Neuronal stem cell (in vitro differentiated cells): Measurements from ENCODE around the gene BNIP3. TPM values are rescaled to one million over a fixed set of nuclear protein-coding genes. Genes with fewer than 3 reads are reported as not detected.

Source experiments
- DNase-seq: peaks from one replicate; pipeline ENCODE4 v3.0.0-alpha.2; 2013; ENCODE audit warnings: low spot score
- H2AFZ ChIP-seq: one replicate; pipeline ENCODE4 v1.6.1; 2013; ENCODE audit warnings: mild to moderate bottlenecking, low read length, inconsistent platforms
- H2AK5ac ChIP-seq: 2 replicates; pipeline ENCODE4 v1.6.1; 2013; ENCODE audit warnings: low read depth, mild to moderate bottlenecking, inconsistent platforms, low read length, moderate library complexity, mixed read lengths
- H2BK120ac ChIP-seq: 2 replicates; pipeline ENCODE4 v1.6.1; 2013; ENCODE audit warnings: low read depth, mild to moderate bottlenecking, inconsistent platforms, low read length, moderate library complexity, mixed read lengths
- H2BK12ac ChIP-seq: one replicate; pipeline ENCODE4 v1.6.1; 2013; ENCODE audit warnings: low read length, inconsistent platforms
- H2BK15ac ChIP-seq: 2 replicates; pipeline ENCODE4 v1.6.1; 2013; ENCODE audit warnings: mild to moderate bottlenecking, low read length, inconsistent platforms, mixed read lengths
- H2BK5ac ChIP-seq: one replicate; pipeline ENCODE4 v1.6.1; 2013; ENCODE audit warnings: inconsistent platforms, mild to moderate bottlenecking, low read length, moderate library complexity
- H3K14ac ChIP-seq: one replicate; pipeline ENCODE4 v1.6.1; 2013; ENCODE audit warnings: low read length, inconsistent platforms
- H3K18ac ChIP-seq: 2 replicates; pipeline ENCODE4 v1.6.1; 2013; ENCODE audit warnings: low read length, inconsistent platforms
- H3K23ac ChIP-seq: 2 replicates; pipeline ENCODE4 v1.6.1; 2013; ENCODE audit warnings: low read depth, mild to moderate bottlenecking, mixed read lengths, low read length, inconsistent platforms; ENCODE audit not compliant: poor library complexity
- H3K27ac ChIP-seq: replicated peaks from 3 replicates; pipeline ENCODE4 v1.5.1; 2013; ENCODE audit warnings: low read length, inconsistent platforms
- H3K27me3 ChIP-seq, 3 experiments: 2 replicates each; pipeline ENCODE4 v1.6.1; 2013; ENCODE audit warnings: low read length in 3 of 3, mild to moderate bottlenecking in 2 of 3, inconsistent platforms in 1 of 3, low read depth in 1 of 3, mixed read lengths in 1 of 3, moderate library complexity in 1 of 3; ENCODE audit not compliant: control insufficient read depth in 3 of 3, insufficient read depth in 3 of 3
- H3K36me3 ChIP-seq, 2 donors: replicated peaks in 1 of 2; 2 replicates each; pipeline ENCODE4 v1.6.1; 2013; ENCODE audit warnings: low read length in 2 of 2; ENCODE audit not compliant: control insufficient read depth in 2 of 2, insufficient read depth in 2 of 2
- H3K4ac ChIP-seq: 2 replicates; pipeline ENCODE4 v1.6.1; 2013; ENCODE audit warnings: inconsistent platforms, mild to moderate bottlenecking, low read length, moderate library complexity
- H3K4me1 ChIP-seq, 2 donors: 1 replicate in 1 of 2; 2 replicates in 1 of 2; pipeline ENCODE4 v1.6.1; 2013; ENCODE audit warnings: low read length in 2 of 2, low read depth in 1 of 2; ENCODE audit not compliant: control insufficient read depth in 2 of 2, insufficient read depth in 1 of 2
- H3K4me2 ChIP-seq: one replicate; pipeline ENCODE4 v1.6.1; 2013; ENCODE audit warnings: mild to moderate bottlenecking, low read length, inconsistent platforms; ENCODE audit not compliant: insufficient read depth, poor library complexity, severe bottlenecking
- H3K4me3 ChIP-seq, 2 donors: 2 replicates each; pipeline ENCODE4 v1.5.1; 2013; ENCODE audit warnings: low read length in 2 of 2, mild to moderate bottlenecking in 2 of 2, inconsistent platforms in 1 of 2, moderate library complexity in 1 of 2
- H3K79me1 ChIP-seq: one replicate; pipeline ENCODE4 v1.6.1; 2013; ENCODE audit warnings: low read depth, mild to moderate bottlenecking, inconsistent platforms, low read length, moderate library complexity
- H3K9ac ChIP-seq: one replicate; pipeline ENCODE4 v1.6.1; 2013; ENCODE audit warnings: mild to moderate bottlenecking, low read depth, low read length, inconsistent platforms; ENCODE audit not compliant: poor library complexity
- H3K9me3 ChIP-seq, 2 donors: replicated peaks in 1 of 2; 2 replicates each; pipeline versions ENCODE3 to v1.6.1; 2013; ENCODE audit warnings: low read length in 2 of 2, mild to moderate bottlenecking in 2 of 2, inconsistent platforms in 1 of 2, low read depth in 1 of 2, mixed read lengths in 1 of 2, moderate library complexity in 1 of 2; ENCODE audit not compliant: control insufficient read depth in 2 of 2, insufficient read depth in 1 of 2
- H4K8ac ChIP-seq: one replicate; pipeline ENCODE4 v1.6.1; 2013; ENCODE audit warnings: low read depth, mild to moderate bottlenecking, inconsistent platforms, low read length, moderate library complexity
- H4K91ac ChIP-seq: one replicate; pipeline ENCODE4 v1.6.1; 2013; ENCODE audit warnings: low read length, low read depth, mild to moderate bottlenecking, inconsistent platforms; ENCODE audit not compliant: poor library complexity
- WGBS, 2 donors: extraction: QIAGEN DNeasy Blood & Tissue Kit; methylation state at CpG; one replicate each; pipeline ENCODE4 v1.1.7; 2013; ENCODE audit warnings: missing lambda C conversion rate in 2 of 2, mixed read lengths in 1 of 2; ENCODE audit not compliant: insufficient read length in 2 of 2, insufficient replicate concordance in 1 of 2; ENCODE audit errors: extremely low coverage in 2 of 2; 5-methylcytosine and 5-hydroxymethylcytosine counted together
- polyA plus RNA-seq, 2 experiments: library from polyadenylated mRNA; stranded (reverse); fragments of 200-250 nt; gene quantifications; one replicate each; pipeline ENCODE4 v1.2.3, GENCODE V29; 2013

BNIP3 gene, protein sequence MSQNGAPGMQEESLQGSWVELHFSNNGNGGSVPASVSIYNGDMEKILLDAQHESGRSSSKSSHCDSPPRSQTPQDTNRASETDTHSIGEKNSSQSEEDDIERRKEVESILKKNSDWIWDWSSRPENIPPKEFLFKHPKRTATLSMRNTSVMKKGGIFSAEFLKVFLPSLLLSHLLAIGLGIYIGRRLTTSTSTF
- polyA plus RNA-seq (2013, experiment 1 of 2): 22.1 TPM
- polyA plus RNA-seq (2013, experiment 2 of 2): 22.3 TPM

DNA sequence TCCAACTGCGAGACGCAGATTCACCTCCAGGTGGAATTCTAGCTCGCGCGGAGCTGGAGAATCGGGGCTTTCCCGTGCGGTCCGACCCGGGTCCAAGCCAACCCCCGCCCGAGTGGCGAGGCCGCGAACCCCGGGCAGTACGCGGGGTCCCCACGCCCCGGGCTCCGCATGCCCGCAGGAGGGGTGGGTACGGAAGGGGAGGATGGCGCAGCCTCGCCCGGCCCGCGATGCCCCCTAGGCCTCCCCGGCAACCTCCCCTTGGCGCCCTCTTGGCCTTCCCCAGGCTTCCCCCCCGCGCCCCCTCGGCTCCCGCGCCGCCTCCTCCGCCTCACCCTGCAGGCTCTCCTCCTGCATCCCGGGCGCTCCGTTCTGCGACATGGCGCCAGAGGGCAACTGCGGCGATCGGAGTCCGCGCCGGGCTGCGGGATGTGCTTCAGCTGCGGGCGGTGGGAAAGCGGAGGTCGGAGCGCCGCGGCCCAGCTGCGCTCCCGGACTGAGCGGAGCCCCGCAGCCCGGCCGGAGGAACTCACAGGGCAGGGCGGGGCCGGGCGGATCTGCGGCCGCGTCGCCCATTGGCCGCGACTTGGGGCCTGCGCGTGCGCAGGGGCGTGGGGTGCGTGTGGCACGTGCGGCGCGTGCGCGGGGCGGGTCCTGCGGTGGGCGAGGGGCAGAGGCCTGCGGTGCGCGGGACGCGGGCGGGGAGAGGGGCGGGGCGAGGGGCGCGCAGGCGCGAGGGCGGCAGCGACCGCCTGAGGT lies at the start of gene BNIP3:
BNIP3 (minus strand) TSS at position 495 of the 756 bp plus-strand sequence; CDS start at position 378, 117 bp downstream.
- Histone ChIP-seq H4K8ac (peak within 1 kb of the TSS; percentile 10), H3K14ac (peak within 1 kb of the TSS; percentile 72), H3K4ac (peak within 1 kb of the TSS; percentile 72), H3K36me3 (peaks cover 0 to 6% of the 10 kb centered on the region in 2 donors), H3K27ac (no peak within 1 kb of the TSS), H2BK12ac (peak within 1 kb of the TSS; percentile 86), H3K4me3 (peak within 1 kb of the TSS; percentile 84 to 93), H3K9ac (peak within 1 kb of the TSS; percentile 86), H3K23ac (peak within 1 kb of the TSS; percentile 95), H3K27me3 (peaks cover 0 to 13% (median 0%) of the 10 kb centered on the region in 3 experiments), H2AK5ac (no peak within 1 kb of the TSS), H2AFZ (peak within 1 kb of the TSS; percentile 99), H3K18ac (peak within 1 kb of the TSS; percentile 98), H2BK15ac (no peak within 1 kb of the TSS), H2BK120ac (no peak within 1 kb of the TSS), H2BK5ac (no peak within 1 kb of the TSS), H3K79me1 (peaks cover 3% of the 10 kb centered on the region), H3K4me1 (peaks cover 6 to 10% of the 10 kb centered on the region in 2 donors), H3K9me3 (peaks cover 4 to 6% of the 10 kb centered on the region in 2 donors), H3K4me2 (peak within 1 kb of the TSS; percentile 77), H4K91ac (no peak within 1 kb of the TSS)
- no CpG with 5 or more reads among the region's 100 CpGs for WGBS, 2 donors
- peak; percentile 93 for DNase-seq

DNA sequence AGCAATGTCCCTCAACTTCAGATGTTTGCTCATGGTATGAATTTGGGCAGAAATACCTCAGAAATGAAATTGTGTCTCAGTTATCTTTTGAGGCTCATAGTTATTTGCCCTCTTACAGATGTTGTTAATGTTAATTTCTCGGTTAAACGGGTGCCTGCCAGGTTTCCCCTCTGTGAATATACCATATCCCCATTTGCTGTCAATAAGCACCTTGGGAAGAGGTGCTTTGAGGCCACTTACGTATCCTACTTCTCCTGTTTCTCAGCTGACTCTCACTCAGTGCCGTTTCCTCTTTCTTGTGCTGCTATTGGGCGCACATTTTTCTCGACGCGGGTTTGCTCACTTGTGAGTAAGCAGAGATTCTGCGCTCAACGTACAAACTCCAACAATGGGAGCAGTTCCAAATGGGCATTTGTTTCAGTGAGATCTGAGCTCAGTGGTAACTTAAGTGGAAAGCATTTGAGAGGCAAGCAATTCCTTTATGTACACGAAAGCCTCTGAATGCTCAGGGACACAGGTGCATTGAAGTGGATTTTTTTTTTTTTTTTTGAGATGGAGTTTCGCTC lies 49.3 kb upstream of the BNIP3 start:
- Histone ChIP-seq H4K8ac (no peak overlapping the region), H3K4me1 (peaks cover 0 to 4% of the 10 kb centered on the region in 2 donors), H3K23ac (no peak overlapping the region), H3K4me2 (no peak overlapping the region), H3K9me3 (peaks cover 0 to 2% of the 10 kb centered on the region in 2 donors), H3K79me1 (no peaks in the 10 kb centered on the region), H3K27ac (no peak overlapping the region), H3K9ac (no peak overlapping the region), H2BK120ac (no peak overlapping the region), H3K36me3 (no peaks in the 10 kb centered on the region), H2BK15ac (no peak overlapping the region), H3K14ac (no peak overlapping the region), H2BK12ac (no peak overlapping the region), H3K18ac (no peak overlapping the region), H3K4ac (no peak overlapping the region), H4K91ac (no peak overlapping the region), H2AK5ac (no peak overlapping the region), H3K4me3 (no peak overlapping the region), H2AFZ (no peak overlapping the region), H3K27me3 (peaks cover 6 to 67% (median 20%) of the 10 kb centered on the region in 3 experiments), H2BK5ac (no peak overlapping the region)
- no peak for DNase-seq
- no CpG with 5 or more reads among the region's 12 CpGs for WGBS, 2 donors

DNA sequence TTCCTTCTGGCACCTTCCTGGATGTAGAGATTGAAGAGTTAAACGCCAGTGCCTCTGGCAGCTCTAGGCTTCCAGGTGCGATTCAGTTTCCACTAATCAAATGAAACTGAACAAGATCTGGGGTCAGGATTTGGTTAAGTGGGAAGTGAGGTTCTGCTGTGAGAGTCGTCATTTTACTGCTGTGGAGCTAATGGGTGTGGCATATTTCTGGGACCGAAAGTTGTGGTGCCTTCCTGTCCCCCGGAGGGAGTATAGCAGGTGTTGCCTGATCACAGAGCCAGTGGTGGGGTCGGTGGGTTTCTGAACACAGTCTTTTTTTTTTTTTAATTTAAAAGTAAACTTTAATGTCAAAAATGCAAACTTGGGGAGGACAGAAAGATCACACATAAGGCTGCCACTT lies 47.0 kb upstream of the BNIP3 start:
- H2BK5ac ChIP-seq: no peak overlapping the region

More for the DNA sequence above, 47.0 kb upstream of the BNIP3 start:
- peak overlapping the region in 1 of 2 donors; percentile 29 for H3K4me3 ChIP-seq
- no peak overlapping the region for H2BK15ac ChIP-seq
- H3K27me3 ChIP-seq: peaks cover 2 to 52% (median 4%) of the 10 kb centered on the region in 3 experiments
- no peak overlapping the region for H3K23ac ChIP-seq
- DNase-seq: no peak
- no peaks in the 10 kb centered on the region for H3K9me3 ChIP-seq
- no peak overlapping the region for H2AFZ ChIP-seq
- no peak overlapping the region for H3K27ac ChIP-seq
- H3K4ac ChIP-seq: no peak overlapping the region
- H4K8ac ChIP-seq: no peak overlapping the region
- H2BK120ac ChIP-seq: no peak overlapping the region
- no peak overlapping the region for H2BK12ac ChIP-seq
- no peak overlapping the region for H3K14ac ChIP-seq
- no peak overlapping the region for H3K9ac ChIP-seq
- H3K36me3 ChIP-seq: no peaks in the 10 kb centered on the region
- no peaks in the 10 kb centered on the region for H3K4me1 ChIP-seq
- H4K91ac ChIP-seq: no peak overlapping the region
- no peak overlapping the region for H3K18ac ChIP-seq
- H3K79me1 ChIP-seq: no peaks in the 10 kb centered on the region
- H3K4me2 ChIP-seq: no peak overlapping the region
- WGBS, 2 donors: no CpG with 5 or more reads among the region's 6 CpGs
- no peak overlapping the region for H2AK5ac ChIP-seq
